ENCODE measurements around the gene GPC5.

GRCh38 chr13:91710733-91711132, 312.3 kb downstream of the GPC5 start:
- TF ChIP-seq, protein P1, sequence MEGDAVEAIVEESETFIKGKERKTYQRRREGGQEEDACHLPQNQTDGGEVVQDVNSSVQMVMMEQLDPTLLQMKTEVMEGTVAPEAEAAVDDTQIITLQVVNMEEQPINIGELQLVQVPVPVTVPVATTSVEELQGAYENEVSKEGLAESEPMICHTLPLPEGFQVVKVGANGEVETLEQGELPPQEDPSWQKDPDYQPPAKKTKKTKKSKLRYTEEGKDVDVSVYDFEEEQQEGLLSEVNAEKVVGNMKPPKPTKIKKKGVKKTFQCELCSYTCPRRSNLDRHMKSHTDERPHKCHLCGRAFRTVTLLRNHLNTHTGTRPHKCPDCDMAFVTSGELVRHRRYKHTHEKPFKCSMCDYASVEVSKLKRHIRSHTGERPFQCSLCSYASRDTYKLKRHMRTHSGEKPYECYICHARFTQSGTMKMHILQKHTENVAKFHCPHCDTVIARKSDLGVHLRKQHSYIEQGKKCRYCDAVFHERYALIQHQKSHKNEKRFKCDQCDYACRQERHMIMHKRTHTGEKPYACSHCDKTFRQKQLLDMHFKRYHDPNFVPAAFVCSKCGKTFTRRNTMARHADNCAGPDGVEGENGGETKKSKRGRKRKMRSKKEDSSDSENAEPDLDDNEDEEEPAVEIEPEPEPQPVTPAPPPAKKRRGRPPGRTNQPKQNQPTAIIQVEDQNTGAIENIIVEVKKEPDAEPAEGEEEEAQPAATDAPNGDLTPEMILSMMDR (IDR thresholded peaks at IDR 0.05): no peak
- no peak for TF ChIP-seq POLR2AphosphoS5 (IDR thresholded peaks at IDR 0.05)
- TF ChIP-seq POLR2A (IDR thresholded peaks at IDR 0.05): no peak
